Retinal pigment epithelial cell (primary cell): ENCODE results near the gene PCSK5.

Experiments used
- DNase-seq: peaks from one replicate; pipeline ENCODE4 v3.0.0-alpha.2; 2010; ENCODE audit warnings: low read depth
- H3K4me3 ChIP-seq: 2 replicates; pipeline ENCODE4 v1.5.1; 2011; ENCODE audit warnings: mild to moderate bottlenecking, low read length, control low read depth, moderate library complexity
- CTCF ChIP-seq: conservative IDR thresholded peaks from 2 replicates; pipeline ENCODE4 v1.5.1; 2011; ENCODE audit warnings: low read depth, low read length, control low read depth, inconsistent platforms

Gene PCSK5

DNA sequence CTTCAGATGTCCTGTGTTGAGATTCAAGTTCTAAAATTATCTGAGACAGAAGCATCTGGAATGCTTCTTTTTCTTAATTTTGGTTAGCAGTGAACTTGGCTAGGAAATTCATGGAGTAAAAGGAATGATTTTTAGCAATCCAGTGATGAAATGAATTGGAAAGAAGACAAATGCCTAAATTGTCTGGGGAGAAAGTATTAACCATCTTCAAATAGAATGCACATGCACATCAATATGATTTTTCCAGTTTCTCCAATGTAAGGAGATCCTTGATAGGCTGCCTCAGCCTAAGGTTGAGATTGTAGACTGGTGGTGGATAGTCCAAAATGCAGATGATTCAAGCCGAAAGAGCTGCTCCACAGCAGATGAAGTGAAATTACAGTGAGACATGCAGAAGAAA lies 106.7 kb downstream of the PCSK5 start:
- DNase-seq, result no peak
- TF ChIP-seq CTCF, result no peak
- no peak overlapping the region for H3K4me3 ChIP-seq

DNA sequence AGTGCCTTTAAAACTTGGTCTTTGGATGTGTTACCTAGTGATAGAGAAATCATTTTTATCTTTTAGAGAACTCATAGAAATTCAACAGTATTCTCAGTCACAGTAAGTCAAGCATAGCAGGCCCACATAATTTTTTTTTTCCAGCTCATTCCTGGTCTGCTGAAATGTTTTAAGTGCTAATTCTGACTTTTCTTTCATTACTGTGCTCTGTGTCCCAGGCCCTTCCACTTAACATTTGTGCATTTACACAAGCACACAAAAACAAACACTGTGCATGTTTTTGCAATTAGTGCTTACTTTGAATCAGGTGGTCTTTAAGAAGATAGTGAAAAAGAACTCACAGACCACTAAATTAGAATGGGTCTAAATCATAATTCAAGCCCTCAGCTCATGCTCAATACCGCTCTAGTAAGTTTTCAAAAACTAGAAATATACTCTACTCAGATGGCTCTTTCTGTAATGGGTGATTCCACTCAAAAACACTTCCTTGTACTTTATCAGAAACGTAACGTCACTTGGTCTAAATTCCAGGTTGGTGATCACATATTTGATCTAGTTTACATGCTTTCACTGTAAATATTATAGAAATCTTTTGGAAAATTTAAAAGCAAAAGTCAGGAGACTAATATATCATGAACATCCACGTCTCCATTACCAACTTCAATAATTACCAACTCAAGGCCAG lies 107.8 kb downstream of the PCSK5 start:
- no peak for TF ChIP-seq CTCF
- no peak for DNase-seq
- no peak overlapping the region for H3K4me3 ChIP-seq

DNA sequence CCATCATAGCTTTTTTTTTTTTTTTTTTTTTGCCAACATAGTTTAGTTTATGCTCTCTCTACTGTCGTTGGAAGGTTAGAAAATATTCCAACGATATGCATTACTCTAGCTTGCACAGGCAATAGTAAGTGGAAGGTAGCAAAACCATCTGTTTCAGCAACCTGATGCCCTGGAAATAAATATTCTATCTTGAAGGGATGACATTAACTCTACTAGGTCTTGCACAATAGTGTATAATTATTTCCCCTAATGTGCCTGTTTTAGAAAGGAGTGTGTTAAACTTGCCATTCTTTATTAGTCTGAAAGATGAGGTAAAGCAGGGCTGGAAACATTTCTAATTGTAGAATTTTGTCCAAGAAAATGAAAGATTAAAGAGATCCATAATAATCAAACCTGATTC lies 111.0 kb downstream of the PCSK5 start:
- no peak for DNase-seq
- no peak overlapping the region for H3K4me3 ChIP-seq
- TF ChIP-seq CTCF, result no peak

- no peak for TF ChIP-seq CTCF
- no peak overlapping the region for H3K4me3 ChIP-seq
- no peak for DNase-seq
Measured at GRCh38 chr9:76003041-76003440, 112.6 kb downstream of the PCSK5 start.

GRCh38 chr9:76004526-76004925 lies 114.1 kb downstream of the PCSK5 start:
- no peak for TF ChIP-seq CTCF
- H3K4me3 ChIP-seq, result no peak overlapping the region
- DNase-seq, result no peak

DNA sequence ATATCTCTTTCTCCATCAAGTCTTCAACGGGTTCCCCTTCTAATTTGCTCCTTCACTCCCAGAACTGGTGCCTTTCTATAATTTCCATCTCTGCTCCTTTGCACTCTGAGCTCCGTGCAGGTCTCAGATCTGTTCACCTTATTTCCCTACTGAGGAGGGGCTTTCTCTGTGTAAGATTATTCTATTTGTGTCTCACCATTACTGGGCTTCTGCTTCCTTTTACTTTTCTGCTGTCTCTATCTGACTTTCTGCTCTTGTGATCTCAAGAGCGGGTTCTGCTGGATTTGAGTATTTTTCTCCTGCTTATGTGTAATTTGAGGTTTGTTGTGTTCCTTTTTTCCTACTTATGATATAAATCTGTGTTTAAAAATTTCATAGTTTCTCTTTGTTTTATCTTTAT lies 117.5 kb downstream of the PCSK5 start:
- TF ChIP-seq CTCF, result no peak
- no peak overlapping the region for H3K4me3 ChIP-seq
- DNase-seq, result no peak

- DNase-seq, result no peak
- H3K4me3 ChIP-seq, result no peak overlapping the region
- no peak for TF ChIP-seq CTCF
Measured at GRCh38 chr9:76013809-76014208, 123.3 kb downstream of the PCSK5 start.
